ENCODE data around the gene GPR39.

The GPR39 gene

DNA sequence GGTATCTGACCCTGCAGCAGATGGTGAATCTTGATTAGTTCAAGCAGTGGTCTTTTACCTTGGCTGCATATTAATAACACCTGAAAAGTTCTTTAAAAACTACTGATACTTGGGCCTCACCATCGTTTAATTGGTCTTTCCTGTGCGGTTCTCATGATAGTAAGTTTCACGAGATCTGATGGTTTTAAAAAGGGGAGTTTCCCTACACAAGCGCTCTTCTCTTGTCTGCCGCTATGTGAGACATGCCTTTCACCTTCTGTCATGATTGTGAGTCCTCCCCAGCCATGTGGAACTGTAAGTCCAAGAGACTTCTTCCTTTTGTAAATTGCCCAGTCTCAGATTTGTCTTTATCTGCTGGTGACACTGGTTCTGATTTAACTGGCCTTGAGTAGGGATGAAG, 151.1 kb downstream of the GPR39 start:
- no peak for DNase-seq (ENCODE audit: low read depth)

- no peak for DNase-seq (ENCODE audit: low read depth)
Observed at GRCh38 chr2:132568656-132569055, 152.1 kb downstream of the GPR39 start.

DNA sequence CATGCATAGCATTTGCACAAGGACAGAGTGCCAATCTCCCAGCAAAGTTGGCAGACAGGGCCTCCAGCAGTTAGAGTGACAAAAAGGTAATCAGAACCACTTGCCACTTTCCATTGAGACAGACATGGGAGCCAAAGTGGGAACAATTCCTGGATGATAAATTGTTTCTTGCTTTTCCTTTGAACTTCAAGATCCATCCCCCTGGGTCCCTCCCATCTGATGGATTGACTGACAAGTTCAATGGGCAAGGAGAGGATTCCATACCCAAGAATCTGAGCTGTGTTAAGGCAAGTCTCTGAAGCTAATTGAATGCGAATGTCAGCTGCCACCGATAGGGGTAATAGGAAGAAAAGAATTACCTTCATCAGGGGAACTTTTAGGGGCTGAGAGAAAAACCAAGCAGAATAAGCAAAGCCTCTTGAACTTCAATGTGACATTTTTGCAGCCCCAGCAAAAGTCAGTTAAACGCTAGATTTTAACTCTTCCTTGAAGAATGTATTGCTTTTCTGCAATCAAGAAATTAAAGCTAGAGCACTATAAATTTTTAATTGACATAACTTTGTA, 156.9 kb downstream of the GPR39 start:
- DNase-seq (ENCODE audit: low read depth), result no peak

DNA sequence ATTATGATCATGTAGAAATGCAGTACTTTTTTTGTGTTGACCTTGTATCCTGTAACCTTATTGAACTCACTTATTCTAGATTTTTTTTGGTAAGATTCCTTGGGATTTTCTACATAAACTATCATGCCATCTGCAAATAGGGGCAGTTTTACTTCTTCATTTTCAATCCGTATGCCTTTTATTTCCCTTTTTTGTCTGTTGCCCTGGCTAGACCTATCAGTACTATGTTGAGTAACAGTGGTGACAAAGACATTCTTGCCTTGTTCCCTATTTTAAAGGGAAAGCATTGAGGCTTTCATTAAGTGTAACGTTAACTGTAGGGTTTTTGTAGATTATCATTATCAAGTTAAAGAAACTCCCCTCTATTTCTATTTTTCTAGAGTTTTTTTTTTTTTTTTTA, 161.1 kb downstream of the GPR39 start:
- DNase-seq (ENCODE audit: low read depth), result no peak

- DNase-seq (ENCODE audit: low read depth), result no peak
Observed at GRCh38 chr2:132581591-132581990, 165.0 kb downstream of the GPR39 start.

DNA sequence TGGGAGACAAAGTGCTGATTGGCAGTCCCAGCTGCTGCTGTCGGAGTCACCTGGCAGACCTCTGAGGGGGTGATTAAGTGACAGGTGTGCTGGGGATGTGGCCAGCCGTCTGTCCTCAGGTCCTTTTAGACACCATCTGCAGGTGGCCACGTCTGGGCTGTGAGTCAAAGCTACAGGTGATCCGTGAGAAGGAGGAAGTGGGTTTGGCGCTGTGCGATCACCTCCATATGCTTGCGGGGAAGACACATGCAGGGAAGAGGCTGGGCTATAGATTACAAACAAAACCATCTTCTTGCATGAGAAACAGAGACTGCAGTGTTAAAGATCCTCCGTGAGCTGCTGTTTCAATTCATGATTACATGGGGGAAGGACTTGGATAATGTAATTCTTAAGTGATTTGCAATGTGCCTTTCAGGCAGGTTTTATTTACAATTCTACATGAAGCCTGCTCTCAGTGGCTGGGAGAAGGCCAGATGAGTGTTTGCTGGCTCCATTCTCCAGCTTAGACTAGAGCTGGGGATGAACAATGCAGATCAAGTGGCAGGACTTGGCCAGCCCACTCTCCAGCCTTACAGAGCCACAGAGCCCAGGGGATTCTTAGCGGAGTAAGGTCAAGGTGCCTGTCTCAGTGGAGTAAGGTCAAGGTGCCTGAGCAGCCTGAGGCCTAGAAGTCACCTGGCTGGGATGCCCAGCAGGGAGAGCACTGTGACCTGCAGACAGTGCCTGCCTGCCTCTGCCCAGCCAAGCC, 165.6 kb downstream of the GPR39 start:
- DNase-seq (ENCODE audit: low read depth), result no peak

DNA sequence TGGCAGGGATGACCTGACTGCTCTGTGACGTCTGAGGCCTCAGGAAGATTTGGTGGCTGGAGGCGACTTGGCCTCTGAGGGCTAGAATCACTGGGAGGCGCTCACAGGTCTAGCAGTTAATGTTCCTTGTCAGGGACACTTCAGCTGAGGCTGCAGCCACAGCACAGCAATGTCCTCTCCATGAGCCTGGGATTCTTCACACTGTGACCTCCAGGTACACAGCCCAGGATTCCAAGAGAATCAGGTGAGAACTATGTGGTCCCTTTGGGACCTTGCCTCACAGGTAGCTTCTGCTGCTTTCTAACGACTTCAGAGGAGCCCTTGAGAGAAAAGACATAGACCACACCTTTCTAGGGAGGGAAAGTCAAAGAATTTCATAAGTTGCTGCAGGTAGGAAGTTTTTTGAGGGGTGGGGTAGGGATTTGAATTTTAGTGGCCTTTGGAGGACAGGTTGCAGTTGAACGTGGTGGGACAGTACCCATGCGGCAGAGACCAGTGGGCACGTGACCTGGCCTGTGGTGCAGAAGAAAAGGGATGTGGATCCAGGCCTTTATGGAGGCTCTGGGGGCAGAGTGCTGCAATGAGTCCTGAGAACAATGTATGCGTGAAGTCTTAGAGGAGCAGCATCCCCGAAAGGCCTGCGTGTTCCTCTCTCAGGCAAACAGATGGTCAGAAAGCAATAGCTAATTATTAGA, 167.2 kb downstream of the GPR39 start:
- no peak for DNase-seq (ENCODE audit: low read depth)

DNA sequence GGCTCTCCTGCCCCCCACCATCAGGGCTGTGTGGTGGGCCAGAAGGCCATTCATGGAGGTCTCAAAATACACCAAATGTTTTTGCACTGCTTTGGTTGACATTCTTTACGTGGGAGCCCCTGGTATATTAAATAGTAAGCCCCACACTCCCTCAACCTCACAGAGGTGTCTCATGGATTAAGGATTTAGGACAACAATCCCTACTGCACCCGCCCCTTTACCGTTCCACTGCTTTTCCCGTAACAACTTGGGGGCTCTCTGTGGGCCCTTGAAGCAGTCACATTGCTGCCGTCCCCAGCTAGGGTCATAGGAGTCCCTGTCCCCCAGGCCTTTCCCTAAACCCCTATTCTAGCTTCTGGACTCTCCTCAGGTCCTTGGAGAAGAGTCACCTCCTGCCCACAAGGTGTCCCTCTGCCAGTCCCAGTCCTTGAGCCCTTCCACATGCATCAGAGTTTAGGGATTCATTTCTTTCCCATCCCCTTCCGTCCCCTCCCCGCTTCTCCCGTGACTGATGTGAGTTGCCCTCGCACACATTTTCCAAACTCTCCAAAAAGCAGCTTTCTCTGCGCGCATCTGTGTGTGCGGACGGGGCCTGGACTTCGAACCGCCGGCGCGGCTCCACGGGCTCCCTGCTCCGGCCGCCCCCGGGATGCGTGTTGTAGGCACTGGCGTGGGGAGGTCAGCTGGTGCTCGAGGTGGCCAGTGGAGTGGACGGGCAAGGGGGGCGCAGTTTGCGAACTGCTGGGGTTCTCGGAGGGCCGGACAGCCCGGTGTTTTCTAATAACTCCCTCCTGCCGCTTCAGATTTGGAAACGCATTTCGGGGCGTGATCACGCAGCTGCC, 168.6 kb downstream of the GPR39 start:
- no peak for DNase-seq (ENCODE audit: low read depth)

GRCh38 chr2:132586101-132586511, 169.5 kb downstream of the GPR39 start:
- DNase-seq (ENCODE audit: low read depth), result no peak

DNA sequence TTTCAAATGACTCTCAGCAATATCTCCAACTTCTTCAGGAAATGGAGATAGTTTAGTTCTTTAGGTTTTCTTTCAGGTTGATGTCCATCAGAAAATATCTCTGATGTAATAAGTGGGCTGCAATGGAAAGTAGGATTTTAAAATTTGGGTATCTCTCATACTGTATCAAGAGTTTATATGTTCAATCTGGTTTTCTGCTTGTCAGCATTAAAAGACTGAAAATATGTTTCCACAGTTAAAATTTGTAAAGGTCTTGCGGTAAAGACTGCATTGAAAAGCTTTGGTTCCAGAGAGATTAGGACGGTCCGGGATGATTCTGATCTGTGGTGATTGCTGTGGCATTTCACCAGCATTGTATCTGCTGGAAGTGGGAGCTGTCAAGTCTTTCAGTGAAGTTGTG, 170.2 kb downstream of the GPR39 start:
- no peak for DNase-seq (ENCODE audit: low read depth)

DNA sequence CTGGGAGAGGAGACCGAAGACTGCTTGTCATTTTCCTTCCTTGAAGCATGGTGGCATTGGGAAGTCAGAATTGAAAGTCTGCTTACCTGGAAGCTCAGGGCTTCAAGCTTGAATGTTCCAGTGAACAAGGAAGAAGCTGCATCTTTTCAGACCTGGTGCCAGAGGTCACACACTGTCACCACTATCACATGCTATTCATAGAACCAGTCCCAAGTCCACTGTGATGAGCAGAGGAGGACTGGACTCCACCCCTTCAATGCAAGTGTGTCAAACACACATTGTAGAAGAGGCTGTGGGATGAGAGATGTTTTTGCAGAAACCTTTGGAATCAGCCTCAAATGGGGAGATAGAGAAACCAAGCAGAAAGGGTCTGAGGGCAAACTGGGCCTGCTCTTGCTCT, 172.0 kb downstream of the GPR39 start:
- no peak for DNase-seq (ENCODE audit: low read depth)

DNA sequence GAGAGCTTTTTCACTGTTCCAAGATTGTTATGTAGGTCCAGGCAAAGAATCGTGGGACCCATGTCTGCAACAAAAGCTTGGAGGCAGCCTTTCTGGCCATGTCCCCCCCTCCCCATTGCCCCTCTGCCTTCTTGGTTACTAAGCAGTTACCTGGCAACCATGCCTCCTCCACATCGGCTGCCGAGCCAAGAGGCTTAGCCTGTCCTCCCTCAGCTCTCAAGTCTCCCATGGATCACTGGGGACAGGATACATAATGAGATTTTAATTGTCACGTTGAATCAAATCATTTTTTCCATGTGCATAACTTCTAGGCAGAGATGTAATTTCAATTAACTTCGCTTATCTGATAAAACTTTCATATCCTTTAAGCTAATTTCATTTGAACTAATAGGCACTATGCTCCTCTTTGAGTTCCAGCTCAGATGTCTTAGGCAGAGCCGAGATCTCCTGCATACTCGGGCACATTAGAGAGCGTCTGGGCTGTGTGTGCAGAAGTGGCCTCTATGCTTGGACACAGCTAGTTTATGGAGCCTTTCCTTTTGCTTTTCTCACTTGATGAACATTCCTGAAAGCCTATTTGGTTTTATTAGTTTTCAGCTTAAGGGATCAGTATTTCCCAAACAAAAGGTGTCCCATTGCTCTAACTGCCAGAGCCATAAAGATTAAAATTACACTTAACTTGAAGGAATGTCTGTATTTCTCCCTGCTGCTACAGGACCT, 172.7 kb downstream of the GPR39 start:
- no peak for DNase-seq (ENCODE audit: low read depth)

GRCh38 chr2:132589966-132590365, 173.4 kb downstream of the GPR39 start:
- DNase-seq (ENCODE audit: low read depth), result no peak

- no peak for DNase-seq (ENCODE audit: low read depth)
Observed at GRCh38 chr2:132593171-132593570, 176.6 kb downstream of the GPR39 start.

GRCh38 chr2:132595186-132595585, 178.6 kb downstream of the GPR39 start:
- DNase-seq (ENCODE audit: low read depth), result no peak

- DNase-seq (ENCODE audit: low read depth), result no peak
Observed at GRCh38 chr2:132595693-132596092, 179.1 kb downstream of the GPR39 start.

DNA sequence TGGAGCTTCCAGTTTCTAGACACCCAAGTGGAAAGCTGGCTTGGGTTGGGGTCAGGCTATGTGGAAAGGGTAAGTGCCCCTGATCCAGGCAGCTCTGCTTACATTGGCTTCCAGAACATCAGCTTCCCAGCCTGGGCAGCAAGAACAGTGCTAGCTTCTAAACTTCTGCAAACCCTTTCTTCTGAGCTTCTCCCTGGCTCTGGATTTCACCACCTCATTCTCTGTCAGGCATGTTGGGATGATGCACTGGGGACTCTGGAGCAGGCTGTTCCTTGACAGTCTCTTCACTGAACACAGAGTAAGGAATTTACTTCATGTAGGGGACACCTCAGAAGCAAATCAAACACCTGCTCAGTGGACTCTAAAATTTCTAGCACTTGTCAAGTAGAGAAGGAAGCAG, 180.6 kb downstream of the GPR39 start:
- no peak for DNase-seq (ENCODE audit: low read depth)

DNA sequence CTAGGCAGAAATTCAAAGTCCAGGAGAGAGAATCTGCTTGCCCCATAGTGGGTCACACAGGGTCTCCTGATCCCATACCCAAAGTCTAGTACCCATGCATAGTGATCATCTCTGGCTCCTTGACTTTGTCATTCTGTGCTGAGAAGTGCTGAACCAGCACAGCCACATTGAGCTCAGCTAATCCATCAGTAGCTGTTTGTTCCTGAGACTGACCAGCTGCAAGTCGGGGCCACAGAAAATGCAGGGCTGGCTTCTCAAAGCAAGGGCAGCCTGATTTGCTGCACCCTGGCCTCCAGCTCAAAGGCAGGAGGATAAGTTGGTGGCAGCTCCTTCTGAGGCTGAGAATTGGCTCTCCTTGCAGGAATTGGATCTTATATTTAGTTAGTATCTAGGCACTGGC, 181.2 kb downstream of the GPR39 start:
- DNase-seq (ENCODE audit: low read depth), result no peak

GRCh38 chr2:132598536-132598935, 181.9 kb downstream of the GPR39 start:
- no peak for DNase-seq (ENCODE audit: low read depth)

DNA sequence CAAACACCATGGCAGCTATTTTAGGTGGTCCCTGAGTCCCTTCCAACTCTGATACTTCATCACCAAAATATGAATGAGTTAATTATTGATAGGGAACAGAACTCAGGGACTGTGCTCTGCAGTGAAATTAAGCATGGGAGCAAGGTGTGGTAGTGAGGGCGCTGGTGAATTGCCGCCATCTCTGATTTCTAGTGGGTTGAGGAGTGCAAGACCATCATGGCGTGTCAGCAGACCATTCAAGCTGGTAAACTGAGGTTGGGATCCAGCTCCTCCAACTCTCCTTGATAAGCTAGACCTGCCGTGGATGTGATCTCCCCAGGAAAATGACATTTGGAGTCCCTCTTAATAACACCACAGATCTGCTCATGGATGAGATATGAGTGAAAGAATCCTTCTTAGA, 183.0 kb downstream of the GPR39 start:
- DNase-seq (ENCODE audit: low read depth), result no peak

- DNase-seq (ENCODE audit: low read depth), result no peak
Observed at GRCh38 chr2:132604561-132604960, 188.0 kb downstream of the GPR39 start.
